IPS-20b (cell line): Measurements from ENCODE around the gene CD244.

Experiments
- H3K27ac ChIP-seq: one replicate; pipeline ENCODE4 v1.5.1; 2013; ENCODE audit warnings: low read length
- H3K27me3 ChIP-seq: 2 replicates; pipeline ENCODE4 v1.6.1; 2013; ENCODE audit warnings: mild to moderate bottlenecking, low read length, inconsistent platforms; ENCODE audit not compliant: insufficient read depth
- H3K36me3 ChIP-seq: 2 replicates; pipeline ENCODE4 v1.6.1; 2013; ENCODE audit warnings: low read depth, mild to moderate bottlenecking, inconsistent platforms, low read length, moderate library complexity; ENCODE audit not compliant: insufficient read depth
- H3K4me1 ChIP-seq: 2 replicates; pipeline ENCODE4 v1.6.1; 2013; ENCODE audit warnings: mild to moderate bottlenecking, control low read depth, inconsistent platforms, low read length, moderate library complexity; ENCODE audit not compliant: insufficient read depth
- H3K4me3 ChIP-seq: 2 replicates; pipeline ENCODE4 v1.5.1; 2013; ENCODE audit warnings: mild to moderate bottlenecking, low read length, inconsistent platforms
- H3K9ac ChIP-seq: 2 replicates; pipeline ENCODE4 v1.6.1; 2013; ENCODE audit warnings: low read depth, mild to moderate bottlenecking, inconsistent platforms, low read length, moderate library complexity
- H3K9me3 ChIP-seq: 2 replicates; pipeline ENCODE4 v1.6.1; 2013; ENCODE audit warnings: mild to moderate bottlenecking, low read depth, low read length, inconsistent platforms; ENCODE audit not compliant: insufficient read depth

The CD244 gene

DNA sequence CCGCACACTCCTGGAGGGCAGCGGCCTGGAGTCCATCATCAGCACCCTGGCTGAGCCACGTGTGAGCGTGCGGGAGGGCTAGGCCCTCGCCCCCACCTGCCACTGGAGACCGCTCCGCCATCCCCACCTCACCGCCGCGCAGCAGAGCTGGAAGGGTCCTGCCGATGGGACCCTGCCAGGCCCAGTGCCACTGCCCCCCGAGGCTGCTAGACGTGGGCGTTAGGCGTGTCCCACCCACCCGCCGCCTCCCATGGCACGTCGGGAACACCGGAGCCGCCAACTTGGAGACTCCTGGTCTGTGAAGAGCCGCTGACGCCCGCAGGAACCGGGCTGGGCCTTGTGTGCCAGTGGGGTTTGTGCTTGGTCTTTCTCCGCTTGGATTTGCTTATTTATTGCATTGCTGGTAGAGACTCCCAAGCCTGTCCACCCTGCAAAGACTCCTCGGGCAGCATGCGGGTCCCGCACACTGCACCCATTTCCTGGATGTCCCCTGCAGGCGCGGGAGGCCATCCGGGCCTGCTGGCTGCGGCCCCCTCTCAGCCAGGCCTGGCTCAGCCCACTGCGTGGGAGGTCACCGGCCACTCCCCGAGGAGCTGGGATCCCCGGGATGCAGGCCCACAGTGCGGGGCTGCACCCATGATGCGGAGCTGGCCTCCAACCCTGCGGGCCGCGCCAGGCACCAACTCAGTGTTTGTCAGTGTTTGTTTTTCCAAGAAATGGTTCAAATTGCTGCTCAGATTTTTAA, 60.7 kb downstream of the CD244 start:
- Histone ChIP-seq H3K4me3 (no peak overlapping the region), H3K27ac (no peak overlapping the region), H3K9ac (no peak overlapping the region), H3K27me3 (no peaks in the 10 kb centered on the region), H3K36me3 (no peaks in the 10 kb centered on the region), H3K9me3 (no peaks in the 10 kb centered on the region), H3K4me1 (no peaks in the 10 kb centered on the region)

DNA sequence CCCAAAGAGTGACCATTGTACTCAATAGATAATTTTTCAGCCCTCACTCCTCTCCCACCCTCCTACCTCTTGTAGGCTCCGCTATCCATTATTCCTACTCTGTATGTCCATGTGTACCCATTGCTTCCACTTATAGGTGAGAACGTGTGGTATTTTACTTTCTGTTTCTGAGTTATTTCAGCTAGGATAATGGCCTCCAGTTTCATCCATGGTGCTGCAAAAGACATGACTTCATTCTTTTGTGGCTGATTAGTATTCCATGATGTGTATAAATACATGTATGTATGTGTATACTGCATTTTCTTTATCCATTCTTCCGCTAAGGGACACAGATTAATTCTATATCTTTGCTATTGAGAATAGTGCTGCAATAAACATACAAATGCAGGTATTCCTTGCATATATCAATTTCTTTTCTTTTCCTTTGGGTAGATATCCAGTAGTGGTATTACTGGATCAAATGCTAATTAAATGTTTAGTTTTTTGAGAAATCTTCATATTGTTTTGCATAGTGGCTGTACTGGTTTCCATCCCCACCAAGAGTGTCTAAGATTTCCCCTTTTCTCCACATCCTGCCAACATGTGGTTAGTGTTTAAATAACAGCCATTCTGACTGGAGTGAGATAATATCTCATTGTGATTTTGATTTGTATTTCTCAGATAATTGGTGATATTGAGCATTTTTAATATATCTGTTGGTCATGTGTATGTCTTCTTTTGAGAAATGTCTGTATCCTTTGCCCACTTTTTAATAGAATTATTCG, 61.9 kb downstream of the CD244 start:
- no peak overlapping the region for H3K4me3 ChIP-seq
- H3K4me1 ChIP-seq, result no peaks in the 10 kb centered on the region
- H3K36me3 ChIP-seq, result no peaks in the 10 kb centered on the region
- H3K27me3 ChIP-seq, result no peaks in the 10 kb centered on the region
- H3K9me3 ChIP-seq, result no peaks in the 10 kb centered on the region
- H3K9ac ChIP-seq, result no peak overlapping the region
- H3K27ac ChIP-seq, result no peak overlapping the region

DNA sequence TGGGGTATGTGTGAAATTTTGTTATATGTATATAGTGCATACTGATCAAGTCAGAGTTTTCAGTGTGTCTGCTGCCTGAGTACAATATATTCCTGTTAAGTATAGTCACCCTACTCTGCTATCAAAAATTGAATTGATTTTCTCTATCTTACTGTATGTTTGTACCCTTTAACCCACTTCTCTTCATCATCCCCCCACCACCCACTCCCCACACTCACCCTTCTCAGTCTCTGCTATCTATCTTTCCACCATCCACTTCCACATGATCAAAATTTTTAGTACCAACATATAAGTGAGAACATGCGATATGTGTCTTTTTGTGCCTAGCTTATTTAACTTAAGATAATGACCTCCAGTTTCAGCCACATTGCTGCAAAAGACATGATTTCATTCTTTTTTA, 62.5 kb downstream of the CD244 start:
- H3K9me3 ChIP-seq, result no peaks in the 10 kb centered on the region

DNA sequence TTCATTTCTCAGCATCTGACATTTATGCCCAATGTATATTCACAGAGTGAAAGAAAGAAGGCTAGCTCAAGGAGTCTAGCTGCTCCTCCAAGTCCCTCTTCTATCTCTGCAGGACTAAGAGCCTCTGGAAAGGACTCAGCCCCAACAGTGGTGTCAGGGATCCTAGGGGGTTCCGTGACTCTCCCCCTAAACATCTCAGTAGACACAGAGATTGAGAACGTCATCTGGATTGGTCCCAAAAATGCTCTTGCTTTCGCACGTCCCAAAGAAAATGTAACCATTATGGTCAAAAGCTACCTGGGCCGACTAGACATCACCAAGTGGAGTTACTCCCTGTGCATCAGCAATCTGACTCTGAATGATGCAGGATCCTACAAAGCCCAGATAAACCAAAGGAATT, 63.0 kb downstream of the CD244 start:
- H3K27me3 ChIP-seq, result no peaks in the 10 kb centered on the region
- H3K9ac ChIP-seq, result no peak overlapping the region

More for the DNA sequence above, 62.5 kb downstream of the CD244 start:
- Histone ChIP-seq H3K36me3 (no peaks in the 10 kb centered on the region), H3K4me3 (no peak overlapping the region), H3K9ac (no peak overlapping the region), H3K4me1 (no peaks in the 10 kb centered on the region), H3K27ac (no peak overlapping the region), H3K27me3 (no peaks in the 10 kb centered on the region)

DNA sequence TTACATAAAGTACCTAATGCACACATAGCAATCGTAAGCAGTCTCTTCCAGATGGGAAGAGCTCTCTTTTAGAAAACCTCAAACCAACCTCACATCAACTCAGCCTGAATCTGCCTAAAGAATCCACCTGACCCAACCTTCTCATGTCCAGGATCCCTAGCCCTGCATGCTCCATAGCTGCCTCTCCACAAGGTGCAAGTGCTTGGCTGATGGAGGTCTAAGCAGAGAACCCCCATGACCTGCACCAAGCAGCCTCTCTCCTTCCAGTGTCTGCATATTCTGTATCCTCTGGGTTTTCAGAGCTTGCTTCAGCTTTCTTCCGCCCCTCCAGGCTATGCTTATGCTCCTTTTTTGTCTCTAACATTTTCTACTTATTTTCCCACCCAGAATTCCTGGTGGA, 64.2 kb downstream of the CD244 start:
- Histone ChIP-seq H3K4me1 (no peaks in the 10 kb centered on the region), H3K27me3 (no peaks in the 10 kb centered on the region), H3K9me3 (no peaks in the 10 kb centered on the region), H3K27ac (no peak overlapping the region), H3K9ac (no peak overlapping the region), H3K4me3 (no peak overlapping the region), H3K36me3 (no peaks in the 10 kb centered on the region)

More for the DNA sequence above, 63.0 kb downstream of the CD244 start:
- Histone ChIP-seq H3K27ac (no peak overlapping the region), H3K4me1 (no peaks in the 10 kb centered on the region), H3K4me3 (no peak overlapping the region), H3K9me3 (no peaks in the 10 kb centered on the region), H3K36me3 (no peaks in the 10 kb centered on the region)

DNA sequence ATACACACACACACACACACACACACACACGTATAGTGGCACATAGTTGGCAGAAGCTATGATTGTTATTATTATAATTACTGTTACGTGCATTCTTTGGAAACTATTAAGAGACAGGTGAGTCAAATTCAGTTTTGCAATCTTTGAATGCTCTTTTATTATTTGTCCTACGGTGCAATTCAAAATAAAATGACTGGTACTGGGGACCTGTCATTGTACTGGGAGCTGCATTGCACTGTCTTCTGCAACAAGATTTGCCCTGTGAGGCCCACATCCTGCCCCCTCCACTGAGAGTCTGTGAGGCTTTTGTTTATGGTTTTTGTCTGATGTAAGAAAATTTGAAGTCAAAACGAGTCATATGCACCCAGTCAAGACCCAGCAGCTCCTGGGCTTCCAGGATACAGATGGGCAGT, 64.8 kb downstream of the CD244 start:
- Histone ChIP-seq H3K27me3 (no peaks in the 10 kb centered on the region), H3K4me3 (no peak overlapping the region), H3K36me3 (no peaks in the 10 kb centered on the region), H3K9me3 (no peaks in the 10 kb centered on the region), H3K27ac (no peak overlapping the region), H3K9ac (no peak overlapping the region), H3K4me1 (no peaks in the 10 kb centered on the region)

DNA sequence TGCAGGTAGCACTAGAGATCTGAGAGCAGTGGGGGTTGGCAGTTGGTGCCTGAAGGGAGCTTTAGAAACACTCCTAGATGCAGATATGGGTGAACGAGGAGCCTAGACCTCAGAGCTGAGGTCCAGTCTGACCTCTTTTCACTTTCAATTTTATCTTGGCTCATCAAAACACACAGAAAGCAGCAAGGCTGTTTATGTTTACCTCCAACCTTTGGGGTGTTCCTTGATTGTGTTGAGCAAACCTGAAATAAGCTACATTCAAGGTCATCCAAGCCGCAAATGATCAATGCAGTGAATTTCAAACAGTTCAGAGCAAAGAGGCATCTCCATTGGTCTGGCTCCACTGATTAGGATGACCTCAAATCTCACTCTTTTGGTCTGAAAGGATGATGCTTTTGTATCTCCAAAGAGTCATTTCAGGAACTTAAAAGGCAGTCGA, 65.4 kb downstream of the CD244 start:
- Histone ChIP-seq H3K4me3 (no peak overlapping the region), H3K9ac (no peak overlapping the region), H3K36me3 (no peaks in the 10 kb centered on the region), H3K4me1 (no peaks in the 10 kb centered on the region), H3K9me3 (no peaks in the 10 kb centered on the region), H3K27ac (no peak overlapping the region), H3K27me3 (no peaks in the 10 kb centered on the region)

DNA sequence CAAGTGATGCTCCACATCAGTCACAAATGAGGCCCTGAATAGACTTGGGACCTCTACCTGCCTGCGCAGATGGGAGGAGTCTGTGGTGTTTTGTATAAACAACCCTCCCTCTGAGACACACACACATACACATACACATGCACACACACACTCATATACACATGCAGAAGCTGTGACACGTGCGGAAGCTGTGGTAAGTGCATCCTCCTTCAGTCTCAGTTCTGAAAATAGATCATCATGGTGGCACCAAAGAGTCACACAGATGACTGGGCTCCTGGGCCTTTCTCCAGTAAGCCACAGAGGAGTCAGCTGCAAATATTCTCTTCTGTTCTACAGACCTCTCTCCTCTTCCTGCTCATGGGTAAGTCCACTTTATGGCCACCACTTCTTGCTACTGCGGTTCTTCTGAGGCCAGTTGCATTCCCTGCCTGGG, 66.7 kb downstream of the CD244 start, which contains the start of gene LY9:
TSS of gene LY9 (plus strand) at position 224 of the 433 bp plus-strand sequence. CDS start at position 238, 14 bp downstream.
- Histone ChIP-seq H3K9me3 (no peaks in the 10 kb centered on the region), H3K9ac (no peak within 1 kb of the TSS), H3K4me3 (no peak within 1 kb of the TSS), H3K27me3 (no peaks in the 10 kb centered on the region), H3K36me3 (no peaks in the 10 kb centered on the region), H3K4me1 (no peaks in the 10 kb centered on the region), H3K27ac (no peak within 1 kb of the TSS)

DNA sequence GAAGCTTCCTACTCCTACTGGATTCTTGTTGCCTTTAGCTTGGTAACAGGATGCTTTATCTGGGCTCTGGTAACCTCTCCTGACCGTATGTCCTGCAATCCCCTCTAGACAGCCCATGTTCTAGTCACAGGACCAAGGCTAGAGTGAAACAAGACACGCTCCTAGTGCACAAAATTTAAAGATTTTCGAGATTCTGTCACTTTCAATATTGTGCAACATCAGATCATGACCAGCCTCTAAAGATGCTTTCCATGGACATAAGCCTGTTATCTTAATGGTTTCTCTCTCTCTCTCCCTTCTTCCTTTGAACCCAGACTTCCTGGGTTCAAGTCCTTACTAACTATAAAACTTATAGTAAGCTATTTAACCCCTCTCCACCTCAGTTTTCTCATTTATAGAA, 68.3 kb downstream of the CD244 start:
- Histone ChIP-seq H3K4me1 (no peaks in the 10 kb centered on the region), H3K27ac (no peak overlapping the region), H3K4me3 (no peak overlapping the region), H3K27me3 (no peaks in the 10 kb centered on the region), H3K9ac (no peak overlapping the region), H3K36me3 (no peaks in the 10 kb centered on the region), H3K9me3 (no peaks in the 10 kb centered on the region)

DNA sequence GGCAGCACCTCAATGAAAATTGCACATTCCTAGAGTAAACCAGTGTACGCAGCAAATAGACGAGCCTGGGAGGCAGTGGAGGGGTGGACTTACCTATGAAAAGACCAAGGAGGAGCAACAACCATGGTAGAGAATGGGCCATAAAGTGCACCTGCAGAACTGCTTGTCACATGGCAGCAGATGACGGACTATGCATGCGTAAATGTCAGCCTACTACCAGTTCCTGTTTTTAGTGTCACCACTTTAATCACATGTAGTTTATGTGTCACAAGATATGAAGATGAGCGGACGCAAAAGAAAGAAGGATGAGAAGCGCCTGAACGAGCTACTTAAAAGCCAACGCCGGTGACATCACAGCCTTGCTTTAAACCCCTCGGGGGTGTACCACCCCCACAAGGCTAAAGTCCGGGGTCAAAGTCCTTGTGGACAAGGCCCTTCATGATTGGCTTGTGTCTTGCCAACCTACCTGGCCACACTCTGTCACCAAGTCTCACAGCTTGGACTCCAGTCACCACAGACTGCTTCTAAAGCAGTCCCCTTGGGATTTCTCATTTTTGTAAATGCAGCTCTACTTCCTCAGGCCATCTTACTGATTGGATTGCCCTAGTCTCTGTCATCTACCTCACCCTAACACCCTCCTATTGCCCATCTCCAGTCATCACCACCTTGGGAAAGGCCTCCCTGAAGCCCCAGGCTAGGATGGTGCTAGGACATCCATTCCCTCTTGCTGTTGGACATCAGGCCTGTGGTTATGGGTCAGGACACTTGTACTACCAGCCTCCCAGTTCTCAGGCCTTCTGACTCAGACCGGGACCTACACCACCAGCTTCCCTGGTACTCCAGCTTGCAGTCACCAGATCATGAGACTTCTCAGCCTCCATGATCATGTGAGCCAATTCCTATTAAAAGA, 72.7 kb downstream of the CD244 start:
- Histone ChIP-seq H3K4me3 (no peak overlapping the region), H3K9ac (no peak overlapping the region), H3K36me3 (no peaks in the 10 kb centered on the region), H3K27ac (no peak overlapping the region), H3K4me1 (no peaks in the 10 kb centered on the region), H3K27me3 (no peaks in the 10 kb centered on the region), H3K9me3 (no peaks in the 10 kb centered on the region)

DNA sequence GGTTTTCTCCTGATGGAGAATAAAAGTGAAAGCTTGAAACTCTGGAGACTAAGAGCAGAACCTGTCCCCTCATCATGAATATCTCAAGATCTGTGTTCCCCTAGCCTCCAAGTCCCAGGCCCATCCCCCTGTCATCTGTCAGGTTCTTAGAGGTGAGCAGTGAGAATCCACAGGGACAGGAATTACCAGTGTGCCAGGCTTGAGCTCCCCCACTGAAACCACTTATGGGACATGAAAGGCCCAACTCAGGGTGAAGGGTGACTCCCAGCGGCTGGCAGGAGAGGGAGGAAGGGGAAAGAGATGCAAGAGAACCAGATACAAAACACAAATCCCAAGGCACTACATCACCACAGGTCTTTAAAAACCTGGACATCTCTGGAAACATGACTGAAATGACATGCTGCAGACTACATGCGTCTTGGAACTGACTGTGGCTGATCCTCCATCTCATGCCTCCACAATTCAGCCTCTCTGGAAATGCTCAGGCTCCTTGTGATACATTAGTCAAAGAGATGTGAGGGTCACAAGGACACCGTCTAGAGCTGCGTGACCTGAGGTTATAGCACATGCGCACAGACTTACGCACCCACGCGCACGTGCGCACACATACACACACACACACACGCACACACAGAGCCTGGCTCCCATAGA, 73.5 kb downstream of the CD244 start:
- no peak overlapping the region for H3K4me3 ChIP-seq
- H3K36me3 ChIP-seq, result no peaks in the 10 kb centered on the region
- no peaks in the 10 kb centered on the region for H3K9me3 ChIP-seq
- H3K27ac ChIP-seq, result no peak overlapping the region
- no peak overlapping the region for H3K9ac ChIP-seq
- H3K4me1 ChIP-seq, result no peaks in the 10 kb centered on the region
- no peaks in the 10 kb centered on the region for H3K27me3 ChIP-seq
